ENCODE results near the gene FGF18.
"Not testable (repeated sequence)": the region's sequence is repeated elsewhere in the genome, so short reads cannot be mapped to it uniquely, and the experiment has no call there.

FGF18 gene

GRCh38 chr5:171493646-171494393 is 74.4 kb downstream of the FGF18 start:
- H3K27ac Mint-ChIP-seq (ENCODE audit: low read depth) = no peak overlapping the region
- ATAC-seq (replicated peaks; ENCODE audit: extremely low read depth, poor library complexity, severe bottlenecking) (no peak), DNase-seq (ENCODE audit: low spot score in 2 of 2) (no peak)
- no peak overlapping the region for H3K4me3 Mint-ChIP-seq
- no peaks in the 10 kb centered on the region for H3K9me3 Mint-ChIP-seq
- H3K27me3 Mint-ChIP-seq = peaks cover 21% of the 10 kb centered on the region
- no peaks in the 10 kb centered on the region for H3K4me1 Mint-ChIP-seq
- no peaks in the 10 kb centered on the region for H3K36me3 Mint-ChIP-seq (ENCODE audit: insufficient read depth)

GRCh38 chr5:171494452-171495121 is 75.1 kb downstream of the FGF18 start:
- H3K27me3 Mint-ChIP-seq = peaks cover 14% of the 10 kb centered on the region
- no peaks in the 10 kb centered on the region for H3K4me1 Mint-ChIP-seq
- no peak overlapping the region for H3K4me3 Mint-ChIP-seq
- no peak overlapping the region for H3K27ac Mint-ChIP-seq (ENCODE audit: low read depth)
- DNase-seq (ENCODE audit: low spot score in 2 of 2) = no peak
- no peaks in the 10 kb centered on the region for H3K9me3 Mint-ChIP-seq
- no peaks in the 10 kb centered on the region for H3K36me3 Mint-ChIP-seq (ENCODE audit: insufficient read depth)
- ATAC-seq (replicated peaks; ENCODE audit: extremely low read depth, poor library complexity, severe bottlenecking) = no peak

- Mint-ChIP-seq H3K4me1 (no peaks in the 10 kb centered on the region), H3K4me3 (no peak overlapping the region), H3K27me3 (peaks cover 7% of the 10 kb centered on the region), H3K9me3 (no peaks in the 10 kb centered on the region), H3K36me3 (ENCODE audit: insufficient read depth) (no peaks in the 10 kb centered on the region), H3K27ac (ENCODE audit: low read depth) (no peak overlapping the region)
- no peak for ATAC-seq (replicated peaks; ENCODE audit: extremely low read depth, poor library complexity, severe bottlenecking)
- DNase-seq (ENCODE audit: low spot score in 2 of 2) = no peak
Measured at GRCh38 chr5:171495122-171495700, 75.8 kb downstream of the FGF18 start.

- H3K27me3 Mint-ChIP-seq = no peaks in the 10 kb centered on the region
- no peak overlapping the region for H3K4me3 Mint-ChIP-seq
- ATAC-seq (replicated peaks; ENCODE audit: extremely low read depth, poor library complexity, severe bottlenecking) (no peak), DNase-seq (ENCODE audit: low spot score in 2 of 2) (no peak)
- no peaks in the 10 kb centered on the region for H3K4me1 Mint-ChIP-seq
- H3K27ac Mint-ChIP-seq (ENCODE audit: low read depth) = no peak overlapping the region
- H3K9me3 Mint-ChIP-seq = no peaks in the 10 kb centered on the region
- H3K36me3 Mint-ChIP-seq (ENCODE audit: insufficient read depth) = no peaks in the 10 kb centered on the region
Measured at GRCh38 chr5:171496456-171496855, 77.0 kb downstream of the FGF18 start.

- not testable (repeated sequence) for H3K4me1 Mint-ChIP-seq; H3K4me3 Mint-ChIP-seq; H3K9me3 Mint-ChIP-seq; H3K36me3 Mint-ChIP-seq (ENCODE audit: insufficient read depth); H3K27me3 Mint-ChIP-seq; H3K27ac Mint-ChIP-seq (ENCODE audit: low read depth); DNase-seq (ENCODE audit: low spot score in 2 of 2); ATAC-seq (replicated peaks; ENCODE audit: extremely low read depth, poor library complexity, severe bottlenecking)
Measured at GRCh38 chr5:171497494-171497893, 78.0 kb downstream of the FGF18 start.

- no peaks in the 10 kb centered on the region for H3K4me1 Mint-ChIP-seq
Measured at GRCh38 chr5:171498166-171498565, 78.7 kb downstream of the FGF18 start.

GRCh38 chr5:171499611-171500010 is 80.2 kb downstream of the FGF18 start:
- peaks cover 9% of the 10 kb centered on the region for H3K27me3 Mint-ChIP-seq
- no peaks in the 10 kb centered on the region for H3K9me3 Mint-ChIP-seq
- no peak overlapping the region for H3K27ac Mint-ChIP-seq (ENCODE audit: low read depth)
- no peak overlapping the region for H3K4me3 Mint-ChIP-seq
- ATAC-seq (replicated peaks; ENCODE audit: extremely low read depth, poor library complexity, severe bottlenecking) (no peak), DNase-seq (ENCODE audit: low spot score in 2 of 2) (no peak)
- no peaks in the 10 kb centered on the region for H3K36me3 Mint-ChIP-seq (ENCODE audit: insufficient read depth)
- H3K4me1 Mint-ChIP-seq = no peaks in the 10 kb centered on the region

More at GRCh38 chr5:171498166-171498565, 78.7 kb downstream of the FGF18 start:
- Mint-ChIP-seq H3K36me3 (ENCODE audit: insufficient read depth) (no peaks in the 10 kb centered on the region), H3K27ac (ENCODE audit: low read depth) (no peak overlapping the region), H3K4me3 (no peak overlapping the region), H3K27me3 (peaks cover 9% of the 10 kb centered on the region), H3K9me3 (no peaks in the 10 kb centered on the region)
- ATAC-seq (replicated peaks; ENCODE audit: extremely low read depth, poor library complexity, severe bottlenecking) (no peak), DNase-seq (ENCODE audit: low spot score in 2 of 2) (no peak)

- no peak for DNase-seq (ENCODE audit: low spot score in 2 of 2)
- ATAC-seq (replicated peaks; ENCODE audit: extremely low read depth, poor library complexity, severe bottlenecking) = no peak
- Mint-ChIP-seq H3K36me3 (ENCODE audit: insufficient read depth) (no peaks in the 10 kb centered on the region), H3K27me3 (peaks cover 18% of the 10 kb centered on the region), H3K4me3 (no peak overlapping the region), H3K9me3 (no peaks in the 10 kb centered on the region), H3K4me1 (no peaks in the 10 kb centered on the region), H3K27ac (ENCODE audit: low read depth) (no peak overlapping the region)
Measured at GRCh38 chr5:171505473-171506043, 86.1 kb downstream of the FGF18 start.

- Mint-ChIP-seq H3K27ac (ENCODE audit: low read depth) (no peak overlapping the region), H3K4me1 (no peaks in the 10 kb centered on the region), H3K4me3 (no peak overlapping the region), H3K27me3 (peaks cover 15% of the 10 kb centered on the region), H3K36me3 (ENCODE audit: insufficient read depth) (no peaks in the 10 kb centered on the region), H3K9me3 (no peaks in the 10 kb centered on the region)
- no peak for DNase-seq (ENCODE audit: low spot score in 2 of 2)
- ATAC-seq (replicated peaks; ENCODE audit: extremely low read depth, poor library complexity, severe bottlenecking) = no peak
Measured at GRCh38 chr5:171506951-171507350, 87.5 kb downstream of the FGF18 start.
